ENCODE results near the gene KCNMA1.

GRCh38 chr10:77297393-77297739, 340.2 kb downstream of the KCNMA1 start:
- TF ChIP-seq CTCF (IDR thresholded peaks at IDR 0.05) (no peak), POLR2A (IDR thresholded peaks at IDR 0.05) (no peak)
